ENCODE results near the gene SUV39H1. TPM values are rescaled to one million over a fixed set of nuclear protein-coding genes. Genes with fewer than 3 reads are reported as not detected.

Gene SUV39H1
- 21.9 to 24.0 TPM (median 22.9 TPM) in 5 replicates for total RNA-seq (2022; extraction: Qiagen RNA extraction)

GRCh38 chrX:48696301-48696908 lies at the start of gene SUV39H1:
TSS of gene SUV39H1 (plus strand) at chrX:48696734. CDS start at chrX:48696785, 51 bp downstream.

GRCh38 chrX:48683411-48683982 lies 13.0 kb upstream of the SUV39H1 start, which contains the start of gene WAS:
TSS of gene WAS (plus strand) at chrX:48683799. CDS start at chrX:48683854, 55 bp downstream.

Other genes starting within 250 kb of the SUV39H1 start
- 0.18 to 0.38 TPM (median 0.26 TPM) in 5 replicates for gene SLC38A5, start 226.5 kb upstream of the SUV39H1 start, total RNA-seq (2022; extraction: Qiagen RNA extraction)
- gene FTSJ1, start 220.5 kb upstream of the SUV39H1 start, total RNA-seq (2022; extraction: Qiagen RNA extraction), result 68.5 to 73.8 TPM (median 70.9 TPM) in 5 replicates
- 15.4 to 17.4 TPM (median 16.0 TPM) in 5 replicates for gene PORCN, start 187.7 kb upstream of the SUV39H1 start, total RNA-seq (2022; extraction: Qiagen RNA extraction)
- gene EBP, start 174.9 kb upstream of the SUV39H1 start, total RNA-seq (2022; extraction: Qiagen RNA extraction), result 138 to 157 TPM (median 148 TPM) in 5 replicates
- 10.0 to 16.4 TPM (median 12.6 TPM) in 5 replicates for gene TBC1D25, start 157.0 kb upstream of the SUV39H1 start, total RNA-seq (2022; extraction: Qiagen RNA extraction)
- gene RBM3, start 122.2 kb upstream of the SUV39H1 start, total RNA-seq (2022; extraction: Qiagen RNA extraction), result 345 to 656 TPM (median 367 TPM) in 5 replicates
- 58.8 to 99.9 TPM (median 84.2 TPM) in 5 replicates for gene WDR13, start 99.2 kb upstream of the SUV39H1 start, total RNA-seq (2022; extraction: Qiagen RNA extraction)
- gene WAS, start 12.9 kb upstream of the SUV39H1 start, total RNA-seq (2022; extraction: Qiagen RNA extraction), result 0.20 to 0.61 TPM (median 0.28 TPM) in 5 replicates
- gene GLOD5, start 65.0 kb downstream of the SUV39H1 start, total RNA-seq (2022; extraction: Qiagen RNA extraction), result not detected in 5 replicates
- gene GATA1, start 89.9 kb downstream of the SUV39H1 start, total RNA-seq (2022; extraction: Qiagen RNA extraction), result not detected in 5 replicates
- gene HDAC6, start 105.3 kb downstream of the SUV39H1 start, total RNA-seq (2022; extraction: Qiagen RNA extraction), result 25.3 to 30.4 TPM (median 28.9 TPM) in 5 replicates
- gene ERAS, start 129.8 kb downstream of the SUV39H1 start, total RNA-seq (2022; extraction: Qiagen RNA extraction), result 0.07 to 0.10 TPM in 2 of 5 replicates, not detected in the others
- gene PCSK1N, start 138.9 kb downstream of the SUV39H1 start, total RNA-seq (2022; extraction: Qiagen RNA extraction), result 12.9 to 50.9 TPM (median 44.9 TPM) in 5 replicates
- 85.6 to 110 TPM (median 100 TPM) in 5 replicates for gene TIMM17B, start 201.0 kb downstream of the SUV39H1 start, total RNA-seq (2022; extraction: Qiagen RNA extraction)
- gene PQBP1, start 201.2 kb downstream of the SUV39H1 start, total RNA-seq (2022; extraction: Qiagen RNA extraction), result 86.1 to 104 TPM (median 88.5 TPM) in 5 replicates
- gene SLC35A2, start 214.9 kb downstream of the SUV39H1 start, total RNA-seq (2022; extraction: Qiagen RNA extraction), result 55.6 to 63.4 TPM (median 62.4 TPM) in 5 replicates
- gene PIM2, start 222.3 kb downstream of the SUV39H1 start, total RNA-seq (2022; extraction: Qiagen RNA extraction), result 8.7 to 9.6 TPM (median 9.0 TPM) in 5 replicates

All from A549 treated with Hydrocortisone at 1 μM for 4 hours (cell line).